Tibial nerve (tissue), 4 donors: ENCODE data around the gene KDELR3. TPM values are rescaled to one million over a fixed set of nuclear protein-coding genes. Genes with fewer than 3 reads are reported as not detected.

Source experiments
- DNase-seq, 2 donors: peaks; one replicate each; pipeline ENCODE4 v3.0.0-alpha.2; 2019; ENCODE audit warnings: low spot score in 2 of 2
- H3K27ac ChIP-seq, 4 donors: fragments of 200-600 bp; sonication (generic) in 3 of 4; one replicate each; pipeline ENCODE4 v1.5.1; 2017 to 2019; ENCODE audit warnings: mild to moderate bottlenecking in 1 of 4
- H3K27me3 ChIP-seq, 2 donors: fragments of 200-600 bp; sonication (generic) in 1 of 2; one replicate each; pipeline versions ENCODE4 v1.5.1 to v1.6.0; 2017 to 2019
- H3K36me3 ChIP-seq, 3 donors: fragments of 200-600 bp; sonication (generic); one replicate each; pipeline ENCODE4 v1.5.1; 2018 to 2019
- H3K4me1 ChIP-seq, 4 donors: fragments of 200-600 bp; sonication (generic) in 3 of 4; one replicate each; pipeline ENCODE4 v1.5.1; 2017 to 2019
- H3K4me3 ChIP-seq, 4 donors: fragments of 200-600 bp; sonication (generic) in 3 of 4; one replicate each; pipeline ENCODE4 v1.5.1; 2017 to 2019; ENCODE audit warnings: mild to moderate bottlenecking in 1 of 4, moderate library complexity in 1 of 4
- H3K9me3 ChIP-seq, 4 donors: fragments of 200-600 bp; sonication (generic) in 3 of 4; one replicate each; pipeline ENCODE4 v1.5.1; 2017 to 2019
- EP300 ChIP-seq, 2 donors: sonication (generic); formaldehyde crosslinking; IDR thresholded peaks; one replicate each; pipeline ENCODE4 v1.6.1; 2017; ENCODE audit warnings: antibody characterized with exemption in 2 of 2, mild to moderate bottlenecking in 1 of 2
- POLR2A ChIP-seq, 2 donors: fragments of 450-650 bp; IDR thresholded peaks; one replicate each; pipeline ENCODE4 v1.6.1; 2017; ENCODE audit warnings: antibody characterized with exemption in 2 of 2, mild to moderate bottlenecking in 2 of 2, moderate library complexity in 2 of 2
- WGBS, 2 donors: methylation state at CpG; one replicate each; pipeline ENCODE4 v1.1.5; 2018; 5-methylcytosine and 5-hydroxymethylcytosine counted together
- total RNA-seq, 4 donors: library from RNA; depleted of rRNA; stranded (reverse); fragments of >200 nt; gene quantifications; one replicate each; pipeline ENCODE4 v1.1.0, GENCODE V29; 2016
- TF ChIP-seq, protein P1 (sequence below), 5 experiments: fragments of 200-600 bp in 3 of 5; fragments of 450-650 bp in 2 of 5; sonication (generic) in 3 of 5; IDR thresholded peaks; one replicate each; pipeline ENCODE4 v1.5.1; 2016 to 2019; ENCODE audit warnings: antibody characterized with exemption in 5 of 5, mild to moderate bottlenecking in 3 of 5, moderate library complexity in 2 of 5

KDELR3 gene
- total RNA-seq, 4 donors from 2014 or later: 6.1 to 18.0 (median 10.6) TPM

DNA sequence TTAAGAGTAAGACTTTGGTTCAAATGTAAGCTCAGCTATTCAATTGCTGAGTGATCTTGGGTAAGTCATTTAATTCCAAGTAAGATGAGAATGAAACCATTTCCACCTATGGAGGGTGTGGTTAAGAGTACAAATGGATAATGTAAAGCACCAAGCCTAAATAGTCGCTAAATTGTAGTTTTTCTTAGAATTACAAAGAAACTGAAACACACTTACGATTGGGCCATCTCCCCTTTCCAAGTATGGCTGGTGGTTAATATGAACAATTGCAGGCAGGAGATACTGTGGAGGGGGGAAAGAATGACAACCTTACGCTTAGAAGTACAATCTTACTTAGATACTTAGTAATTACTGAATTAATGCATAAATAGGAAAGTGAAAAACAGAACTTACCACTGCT, 30.0 kb downstream of the KDELR3 start:
- no peak for TF ChIP-seq POLR2A (IDR thresholded peaks at IDR 0.05)
- TF ChIP-seq, protein P1, sequence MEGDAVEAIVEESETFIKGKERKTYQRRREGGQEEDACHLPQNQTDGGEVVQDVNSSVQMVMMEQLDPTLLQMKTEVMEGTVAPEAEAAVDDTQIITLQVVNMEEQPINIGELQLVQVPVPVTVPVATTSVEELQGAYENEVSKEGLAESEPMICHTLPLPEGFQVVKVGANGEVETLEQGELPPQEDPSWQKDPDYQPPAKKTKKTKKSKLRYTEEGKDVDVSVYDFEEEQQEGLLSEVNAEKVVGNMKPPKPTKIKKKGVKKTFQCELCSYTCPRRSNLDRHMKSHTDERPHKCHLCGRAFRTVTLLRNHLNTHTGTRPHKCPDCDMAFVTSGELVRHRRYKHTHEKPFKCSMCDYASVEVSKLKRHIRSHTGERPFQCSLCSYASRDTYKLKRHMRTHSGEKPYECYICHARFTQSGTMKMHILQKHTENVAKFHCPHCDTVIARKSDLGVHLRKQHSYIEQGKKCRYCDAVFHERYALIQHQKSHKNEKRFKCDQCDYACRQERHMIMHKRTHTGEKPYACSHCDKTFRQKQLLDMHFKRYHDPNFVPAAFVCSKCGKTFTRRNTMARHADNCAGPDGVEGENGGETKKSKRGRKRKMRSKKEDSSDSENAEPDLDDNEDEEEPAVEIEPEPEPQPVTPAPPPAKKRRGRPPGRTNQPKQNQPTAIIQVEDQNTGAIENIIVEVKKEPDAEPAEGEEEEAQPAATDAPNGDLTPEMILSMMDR (IDR thresholded peaks at IDR 0.05): no peak
- Histone ChIP-seq H3K27me3 (no peaks in the 10 kb centered on the region), H3K9me3 (no peaks in the 10 kb centered on the region), H3K27ac (no peak overlapping the region), H3K4me1 (peaks cover 0 to 81% (median 13%) of the 10 kb centered on the region in 4 donors), H3K36me3 (peaks cover 21 to 87% (median 51%) of the 10 kb centered on the region in 3 donors), H3K4me3 (no peak overlapping the region)
- 87% methylated on average over 3 of the region's 3 CpGs for WGBS, 2 donors
- DNase-seq: no peak

DNA sequence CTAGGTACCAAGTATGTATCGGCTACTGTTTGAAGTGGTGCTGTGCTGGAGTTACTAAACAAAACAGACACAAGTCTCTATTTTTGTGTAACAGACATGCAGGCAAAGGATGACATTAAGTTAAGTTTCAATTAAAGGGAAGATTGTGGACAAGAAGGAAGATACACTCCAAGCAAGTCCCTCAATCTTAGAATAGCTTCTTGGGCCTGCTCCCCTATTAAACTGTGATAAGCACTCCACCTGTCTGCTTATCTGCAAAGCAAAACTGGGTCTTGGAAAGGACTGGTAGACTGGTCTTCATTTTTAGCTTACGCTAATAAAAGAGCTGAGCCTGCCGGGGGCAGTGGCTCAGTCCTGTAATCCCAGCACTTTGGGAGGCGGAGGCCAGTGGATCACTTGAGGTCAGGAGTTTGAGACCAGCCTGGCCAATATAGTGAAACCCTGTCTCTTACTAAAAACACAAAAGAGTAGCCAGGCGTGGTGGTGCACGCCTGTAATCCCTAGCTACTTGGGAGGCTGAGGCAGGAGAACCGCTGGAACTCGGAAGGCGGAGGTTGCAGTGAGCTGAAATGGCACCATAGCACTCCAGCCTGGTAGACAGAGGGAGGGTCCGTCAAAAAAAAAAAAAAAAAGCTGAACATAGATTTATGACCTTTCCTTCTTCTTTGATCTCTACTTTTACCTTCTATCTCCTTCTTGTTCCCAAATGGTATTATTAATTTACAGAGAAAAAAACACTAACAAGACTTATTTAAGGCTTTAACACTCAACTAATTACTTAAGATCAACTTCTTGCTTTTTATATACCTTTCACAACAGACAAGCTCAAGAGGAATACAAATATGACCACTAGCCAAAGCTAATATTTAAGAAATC, 34.1 kb downstream of the KDELR3 start:
- DNase-seq: no peak
- TF ChIP-seq, protein P1 (IDR thresholded peaks at IDR 0.05): no peak
- TF ChIP-seq POLR2A (IDR thresholded peaks at IDR 0.05) (no peak), EP300 (IDR thresholded peaks at IDR 0.05) (no peak)
- Histone ChIP-seq H3K27ac (peak overlapping the region in 2 of 4 donors; percentile 99 to 100), H3K4me3 (peak overlapping the region in 1 of 4 donors; percentile 88), H3K9me3 (no peaks in the 10 kb centered on the region), H3K36me3 (peaks cover 9 to 46% (median 16%) of the 10 kb centered on the region in 3 donors), H3K27me3 (no peaks in the 10 kb centered on the region), H3K4me1 (peaks cover 0 to 68% (median 33%) of the 10 kb centered on the region in 4 donors)
- WGBS, 2 donors: 78 to 83% methylated on average over 10 of the region's 10 CpGs

DNA sequence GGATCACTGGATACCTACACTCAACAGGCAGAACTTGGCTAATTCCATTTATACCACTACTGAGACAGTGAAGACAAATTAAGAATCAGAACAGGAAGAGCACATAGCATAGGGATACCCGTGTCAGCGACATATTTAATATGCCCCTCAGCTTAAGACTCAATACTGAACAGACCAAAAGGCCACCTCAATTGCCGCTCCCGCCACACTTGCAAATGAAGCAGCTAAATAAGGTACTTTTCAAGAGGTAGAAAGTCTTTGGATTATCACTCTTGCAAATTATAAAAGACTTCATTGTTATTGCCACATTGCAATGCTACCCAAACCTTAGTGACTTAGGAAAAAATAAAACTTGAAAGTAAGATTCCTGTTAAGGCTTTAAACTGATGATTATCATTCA, 35.1 kb downstream of the KDELR3 start:
- no peak for DNase-seq
- peaks cover 6 to 36% (median 13%) of the 10 kb centered on the region in 3 donors for H3K36me3 ChIP-seq
- 15 to 21% methylated on average over 4 of the region's 4 CpGs for WGBS, 2 donors
- H3K27ac ChIP-seq: peak overlapping the region in 2 of 4 donors; percentile 99 to 100
- H3K4me1 ChIP-seq: peaks cover 0 to 75% (median 36%) of the 10 kb centered on the region in 4 donors
- H3K4me3 ChIP-seq: peak overlapping the region in 2 of 4 donors; percentile 88 to 89
- TF ChIP-seq, protein P1 (IDR thresholded peaks at IDR 0.05): no peak
- no peak for TF ChIP-seq EP300 (IDR thresholded peaks at IDR 0.05)
- no peak for TF ChIP-seq POLR2A (IDR thresholded peaks at IDR 0.05)
- H3K9me3 ChIP-seq: no peaks in the 10 kb centered on the region
- H3K27me3 ChIP-seq: no peaks in the 10 kb centered on the region

DNA sequence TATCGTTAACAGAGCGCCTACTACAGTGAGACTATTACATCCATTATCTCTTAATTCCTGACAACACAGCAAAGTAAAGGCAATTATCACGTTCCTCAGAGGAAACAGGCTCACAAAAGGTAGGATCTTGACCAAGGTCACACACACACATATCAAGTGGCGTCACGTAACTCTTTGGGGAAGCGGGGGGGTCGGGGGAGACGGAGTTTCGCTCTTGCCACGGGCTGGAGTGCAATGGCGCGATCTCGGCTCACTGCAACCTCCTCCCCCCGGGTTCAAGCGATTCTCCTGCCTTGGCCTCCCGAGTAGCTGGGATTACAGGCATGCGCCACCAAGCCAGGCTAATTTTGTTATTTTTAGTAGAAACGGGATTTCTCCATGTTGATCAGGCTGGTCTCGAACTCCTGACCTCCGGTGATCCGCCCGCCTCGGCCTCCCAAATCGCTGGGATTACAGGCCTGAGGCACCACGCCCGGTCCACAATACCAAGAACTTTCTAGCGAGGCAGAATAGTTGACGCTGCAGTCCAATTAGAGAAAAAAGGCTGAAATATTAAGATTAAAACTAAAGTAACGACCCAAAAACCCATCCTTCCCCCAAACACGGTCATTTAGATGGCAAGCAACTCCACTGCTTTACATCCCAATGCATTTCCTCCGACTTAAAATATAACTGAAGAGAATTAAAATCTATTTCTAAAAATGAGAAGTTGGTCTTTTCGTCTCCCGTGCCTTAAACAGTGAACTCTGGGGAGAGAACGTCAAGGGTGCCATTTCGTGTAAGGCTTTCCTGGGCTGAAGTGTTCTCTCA, 37.0 kb downstream of the KDELR3 start:
- no peaks in the 10 kb centered on the region for H3K27me3 ChIP-seq
- peak in 1 of 2 donors; percentile 12 for TF ChIP-seq EP300 (IDR thresholded peaks at IDR 0.05)
- peak in 1 of 2 donors; percentile 13 for TF ChIP-seq POLR2A (IDR thresholded peaks at IDR 0.05)
- TF ChIP-seq, protein P1 (IDR thresholded peaks at IDR 0.05): no peak
- H3K27ac ChIP-seq: peak overlapping the region; percentile 99 to 100 (median 100)
- peak in 1 of 2 donors; percentile 47 for DNase-seq
- H3K36me3 ChIP-seq: peaks cover 0 to 17% (median 0%) of the 10 kb centered on the region in 3 donors
- peak overlapping the region; percentile 78 to 96 (median 88) for H3K4me3 ChIP-seq
- 2% methylated on average over 35 of the region's 35 CpGs for WGBS, 2 donors
- peaks cover 0 to 72% (median 38%) of the 10 kb centered on the region in 4 donors for H3K4me1 ChIP-seq
- H3K9me3 ChIP-seq: no peaks in the 10 kb centered on the region
